Measurements from ENCODE around the gene ZNF91.

GRCh38 chr19:23404676-23405075 is 9.4 kb upstream of the ZNF91 start:
- TF ChIP-seq, protein P1, sequence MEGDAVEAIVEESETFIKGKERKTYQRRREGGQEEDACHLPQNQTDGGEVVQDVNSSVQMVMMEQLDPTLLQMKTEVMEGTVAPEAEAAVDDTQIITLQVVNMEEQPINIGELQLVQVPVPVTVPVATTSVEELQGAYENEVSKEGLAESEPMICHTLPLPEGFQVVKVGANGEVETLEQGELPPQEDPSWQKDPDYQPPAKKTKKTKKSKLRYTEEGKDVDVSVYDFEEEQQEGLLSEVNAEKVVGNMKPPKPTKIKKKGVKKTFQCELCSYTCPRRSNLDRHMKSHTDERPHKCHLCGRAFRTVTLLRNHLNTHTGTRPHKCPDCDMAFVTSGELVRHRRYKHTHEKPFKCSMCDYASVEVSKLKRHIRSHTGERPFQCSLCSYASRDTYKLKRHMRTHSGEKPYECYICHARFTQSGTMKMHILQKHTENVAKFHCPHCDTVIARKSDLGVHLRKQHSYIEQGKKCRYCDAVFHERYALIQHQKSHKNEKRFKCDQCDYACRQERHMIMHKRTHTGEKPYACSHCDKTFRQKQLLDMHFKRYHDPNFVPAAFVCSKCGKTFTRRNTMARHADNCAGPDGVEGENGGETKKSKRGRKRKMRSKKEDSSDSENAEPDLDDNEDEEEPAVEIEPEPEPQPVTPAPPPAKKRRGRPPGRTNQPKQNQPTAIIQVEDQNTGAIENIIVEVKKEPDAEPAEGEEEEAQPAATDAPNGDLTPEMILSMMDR (IDR thresholded peaks at IDR 0.05; ENCODE audit: low read depth, low read length, poor library complexity, severe bottlenecking): no peak
- no peak for TF ChIP-seq EZH2phosphoT487 (IDR thresholded peaks at IDR 0.05; ENCODE audit: borderline replicate concordance, low read length)
